Kidney (tissue), 14 donors: Measurements from ENCODE around the gene PC. TPM values are rescaled to one million over a fixed set of nuclear protein-coding genes. Genes with fewer than 3 reads are reported as not detected.
"Not testable (repeated sequence)": the region's sequence is repeated elsewhere in the genome, so short reads cannot be mapped to it uniquely, and the experiment has no call there.

ENCODE experiments used
- DNase-seq, 5 donors: peaks; one replicate each; pipeline ENCODE4 v3.0.0-alpha.2; 2013 to 2020
- FAIRE-seq: peaks from 2 replicates; lab custom pipeline; 2012; peaks lifted over from hg19 to GRCh38; lab: Jason Lieb, UNC
- H3K27ac ChIP-seq, 2 donors: one replicate each; pipeline ENCODE4 v1.7.0; 2013; ENCODE audit warnings: low read depth in 2 of 2, low read length in 2 of 2, inconsistent platforms in 1 of 2
- H3K27me3 ChIP-seq: one replicate; pipeline ENCODE4 v1.7.1; 2013; ENCODE audit warnings: low read length, inconsistent platforms; ENCODE audit not compliant: control insufficient read depth, insufficient read depth
- H3K36me3 ChIP-seq, 3 donors: one replicate each; pipeline versions ENCODE4 v1.7.0 to v1.7.1; 2013; ENCODE audit warnings: low read length in 3 of 3, control low read depth in 1 of 3, inconsistent platforms in 1 of 3; ENCODE audit not compliant: insufficient read depth in 3 of 3, control insufficient read depth in 2 of 3
- H3K4me1 ChIP-seq, 3 donors: one replicate each; pipeline versions ENCODE4 v1.7.0 to v1.7.1; 2013; ENCODE audit warnings: low read length in 3 of 3, inconsistent platforms in 1 of 3, low read depth in 1 of 3; ENCODE audit not compliant: control insufficient read depth in 2 of 3, insufficient read depth in 2 of 3
- H3K4me3 ChIP-seq, 3 donors: one replicate each; pipeline versions ENCODE4 v1.7.0 to v1.8.1; 2013; ENCODE audit warnings: low read length in 3 of 3, control low read depth in 1 of 3, inconsistent platforms in 1 of 3
- H3K9ac ChIP-seq, 3 donors: one replicate each; pipeline versions ENCODE4 v1.7.0 to v1.7.1; 2013; ENCODE audit warnings: low read length in 3 of 3, control low read depth in 1 of 3, inconsistent platforms in 1 of 3
- H3K9me3 ChIP-seq, 3 donors: one replicate each; pipeline versions ENCODE4 v1.7.0 to v1.7.1; 2013; ENCODE audit warnings: low read length in 3 of 3, control low read depth in 1 of 3, inconsistent platforms in 1 of 3; ENCODE audit not compliant: control insufficient read depth in 2 of 3, insufficient read depth in 1 of 3
- CTCF ChIP-seq: IDR thresholded peaks from 3 replicates; pipeline ENCODE4 v1.5.1; 2012; ENCODE audit warnings: mild to moderate bottlenecking, moderate library complexity, borderline replicate concordance; ENCODE audit not compliant: insufficient read depth; ENCODE audit errors: extremely low read depth
- intact Hi-C: fragments of 100-400 bp; cut with DNase I; formaldehyde crosslinking; loops from one replicate; pipeline ENCODE4 v1.11.1; 2022
- polyA plus RNA-seq: library from polyadenylated mRNA; stranded (reverse); fragments of 350-450 nt; fragmentation: Illumina TruSeq; extraction: RNeasy Lipid Tissue Mini Kit (QIAGEN cat#74804); gene quantifications from one replicate; pipeline ENCODE4 v1.2.3, GENCODE V29; 2014; ENCODE audit warnings: low read depth, low replicate concordance; ENCODE audit not compliant: insufficient read depth
- total RNA-seq: library from RNA; stranded (reverse); fragmentation: NEBNext Ultra II Directional; extraction: Animal tissue kit (Norgen Biotek cat#: 25700); gene quantifications from one replicate; pipeline ENCODE4 v1.2.1, GENCODE V29; 2021
- donor health status: control.
- donor health status: control.
- donor health status: control.
- donor health status: control.
- donor health status: control.
- donor health status: DM: yes; HTN: yes; CAD: no.
- donor health status: Normal renal cell carcinoma (clear cell type).

The PC gene
- total and polyA plus RNA-seq, 2 donors from 2014 or later = 20.8 to 95.2 TPM

GRCh38 chr11:66999555-66999954 lies 41.4 kb upstream of the PC start:
- DNase-seq (no peak), FAIRE-seq (no peak)
- intact Hi-C loops = no loop called here

GRCh38 chr11:66996609-66997273 lies 38.6 kb upstream of the PC start:
- TF ChIP-seq CTCF = no peak
- Histone ChIP-seq H3K4me1 (no peaks in the 10 kb centered on the region), H3K27ac (no peak overlapping the region), H3K9ac (no peak overlapping the region), H3K27me3 (no peaks in the 10 kb centered on the region), H3K36me3 (no peaks in the 10 kb centered on the region), H3K4me3 (no peak overlapping the region), H3K9me3 (no peaks in the 10 kb centered on the region)
- peak in 1 of 5 donors; percentile 78 for DNase-seq
- FAIRE-seq = no peak
- intact Hi-C loops = no loop called here

More at GRCh38 chr11:66999555-66999954, 41.4 kb upstream of the PC start:
- no peak overlapping the region for H3K4me3 ChIP-seq
- H3K27ac ChIP-seq = no peak overlapping the region
- no peak overlapping the region for H3K9ac ChIP-seq
- TF ChIP-seq CTCF = no peak
- H3K9me3 ChIP-seq = no peaks in the 10 kb centered on the region
- no peaks in the 10 kb centered on the region for H3K27me3 ChIP-seq
- H3K4me1 ChIP-seq = no peaks in the 10 kb centered on the region
- no peaks in the 10 kb centered on the region for H3K36me3 ChIP-seq

GRCh38 chr11:66992041-66992440 lies 33.9 kb upstream of the PC start:
- DNase-seq (no peak), FAIRE-seq (no peak)
- Histone ChIP-seq H3K36me3 (no peaks in the 10 kb centered on the region), H3K27ac (no peak overlapping the region), H3K4me1 (no peaks in the 10 kb centered on the region), H3K9ac (no peak overlapping the region), H3K27me3 (no peaks in the 10 kb centered on the region), H3K9me3 (no peaks in the 10 kb centered on the region), H3K4me3 (no peak overlapping the region)
- intact Hi-C loops = no loop called here
- no peak for TF ChIP-seq CTCF

GRCh38 chr11:66989360-66989759 lies 31.2 kb upstream of the PC start:
- H3K9ac ChIP-seq, H3K4me3 ChIP-seq, H3K9me3 ChIP-seq, H3K4me1 ChIP-seq, DNase-seq, H3K27me3 ChIP-seq, intact Hi-C loops, H3K27ac ChIP-seq, H3K36me3 ChIP-seq, FAIRE-seq: not testable (repeated sequence)

- H3K4me3 ChIP-seq, H3K9ac ChIP-seq, H3K4me1 ChIP-seq, H3K27ac ChIP-seq, H3K9me3 ChIP-seq, DNase-seq, FAIRE-seq, H3K36me3 ChIP-seq, H3K27me3 ChIP-seq, intact Hi-C loops: not testable (repeated sequence)
Measured at GRCh38 chr11:66988741-66989140, 30.6 kb upstream of the PC start.
